MCF 10A (cell line): ENCODE measurements around the gene CTBP2. TPM values are rescaled to one million over a fixed set of nuclear protein-coding genes. Genes with fewer than 3 reads are reported as not detected.
A peak's percentile ranks its signal among the peaks of the same experiment; 100 is the strongest.

Source experiments
- BruUV-seq: library from RNA; stranded (reverse); fragments of 400-500 nt; replicated peaks from 2 replicates; lab custom pipeline; 2021; lab: Mats Ljungman, UMichigan
- CTCF ChIA-PET: fragments of 300-600 bp; sonication (Branson Sonifier 250); formaldehyde crosslinking; extraction: SDS; loops from one replicate; lab custom pipeline; 2021; ENCODE audit warnings: antibody characterized with exemption, inconsistent platforms; lab: Yijun Ruan, JAX
- POLR2A ChIA-PET: fragments of 300-600, 350-650 bp; sonication (Branson Sonifier 250); formaldehyde crosslinking; extraction: SDS; loops from one replicate; lab custom pipeline; 2020; ENCODE audit warnings: antibody characterized with exemption, inconsistent platforms; lab: Yijun Ruan, JAX
- DNase-seq: peaks from one replicate; pipeline ENCODE4 v3.0.0-alpha.2; 2018; ENCODE audit not compliant: unreplicated experiment
- H3K27ac Mint-ChIP-seq: one replicate; pipeline ENCODE4 v1.8.0; 2022; ENCODE audit warnings: mild to moderate bottlenecking, low read depth, mixed read lengths; ENCODE audit not compliant: unreplicated experiment
- H3K27me3 Mint-ChIP-seq: one replicate; pipeline ENCODE4 v1.8.0; 2022; ENCODE audit warnings: mixed read lengths; ENCODE audit not compliant: insufficient read depth, unreplicated experiment
- H3K36me3 Mint-ChIP-seq: one replicate; pipeline ENCODE4 v1.8.0; 2022; ENCODE audit warnings: mild to moderate bottlenecking, moderate library complexity, mixed read lengths; ENCODE audit not compliant: insufficient read depth, unreplicated experiment
- H3K4me1 Mint-ChIP-seq: one replicate; pipeline ENCODE4 v1.8.0; 2022; ENCODE audit warnings: mixed read lengths; ENCODE audit not compliant: insufficient read depth, unreplicated experiment
- H3K4me3 Mint-ChIP-seq: one replicate; pipeline ENCODE4 v1.8.0; 2022; ENCODE audit warnings: mild to moderate bottlenecking, moderate library complexity, mixed read lengths; ENCODE audit not compliant: unreplicated experiment
- H3K9me3 Mint-ChIP-seq: one replicate; pipeline ENCODE4 v1.8.0; 2022; ENCODE audit warnings: mixed read lengths; ENCODE audit not compliant: unreplicated experiment
- CTCF ChIP-seq: fragments of 200-600 bp; IDR thresholded peaks from one replicate; pipeline ENCODE4 v1.8.0; 2022; ENCODE audit warnings: antibody characterized with exemption, mild to moderate bottlenecking; ENCODE audit not compliant: unreplicated experiment
- intact Hi-C: fragments of 100-400 bp; cut with micrococcal nuclease; formaldehyde crosslinking; loops from 2 replicates; pipeline ENCODE4 v1.14.1; 2022
- total RNA-seq: library from RNA; stranded (reverse); gene quantifications from 2 replicates; pipeline ENCODE4 v1.2.3, GENCODE V29; 2022

The CTBP2 gene
- total RNA-seq, 1 experiment from 2014 or later = 152 TPM

- Mint-ChIP-seq H3K36me3 (peaks cover 94% of the 10 kb centered on the region), H3K9me3 (no peaks in the 10 kb centered on the region), H3K4me3 (no peak overlapping the region), H3K4me1 (no peaks in the 10 kb centered on the region), H3K27ac (no peak overlapping the region), H3K27me3 (no peaks in the 10 kb centered on the region)
- peak; percentile 50 for TF ChIP-seq CTCF
- intact Hi-C loops = loop anchor here (2.0 kb wide), 2 partner anchors 68 to 636 kb away; no protein-coding TSS in a partner anchor
- BruUV-seq = no TSS peak
- ChIA-PET POLR2A (interaction anchor here (0.5 to 1.1 kb wide), 4 partner anchors 17 to 208 kb away, joined by 3 to 4 read pairs (median 4); no protein-coding TSS in a partner anchor), CTCF (interaction anchor here (0.6 to 1.6 kb wide), 21 partner anchors 8 to 652 kb away, joined by 3 to 7 read pairs (median 3); no protein-coding TSS in a partner anchor)
- peak; percentile 68 for DNase-seq
Observed at GRCh38 chr10:124992462-124993344, 167.7 kb downstream of the CTBP2 start.

- intact Hi-C loops = loop anchor here (2.0 kb wide), 2 partner anchors 69 to 637 kb away; no protein-coding TSS in a partner anchor
- Mint-ChIP-seq H3K4me3 (no peak overlapping the region), H3K9me3 (no peaks in the 10 kb centered on the region), H3K36me3 (peaks cover 94% of the 10 kb centered on the region), H3K4me1 (no peaks in the 10 kb centered on the region), H3K27me3 (no peaks in the 10 kb centered on the region), H3K27ac (no peak overlapping the region)
- no peak for DNase-seq
- no TSS peak for BruUV-seq
- ChIA-PET POLR2A (no interaction called here), CTCF (interaction anchor here (0.6 to 1.6 kb wide), 12 partner anchors 9 to 653 kb away, joined by 3 to 5 read pairs (median 4); no protein-coding TSS in a partner anchor)
- TF ChIP-seq CTCF = no peak
Observed at GRCh38 chr10:124991835-124992234, 168.5 kb downstream of the CTBP2 start.

GRCh38 chr10:124990671-124991625 lies 169.4 kb downstream of the CTBP2 start:
- intact Hi-C loops = no loop called here
- Mint-ChIP-seq H3K4me3 (no peak overlapping the region), H3K36me3 (peaks cover 96% of the 10 kb centered on the region), H3K27me3 (no peaks in the 10 kb centered on the region), H3K4me1 (no peaks in the 10 kb centered on the region), H3K9me3 (no peaks in the 10 kb centered on the region), H3K27ac (no peak overlapping the region)
- POLR2A ChIA-PET = interaction anchor here (1.3 to 1.6 kb wide), 2 partner anchors 9 kb away, joined by 4 read pairs; no protein-coding TSS in a partner anchor
- no TSS peak for BruUV-seq
- DNase-seq = no peak
- CTCF ChIA-PET = interaction anchor here (0.6 to 1.6 kb wide), 2 partner anchors 8 to 31 kb away, joined by 4 to 5 read pairs; no protein-coding TSS in a partner anchor
- no peak for TF ChIP-seq CTCF
